Stimulated activated naive CD4-positive, alpha-beta T cell treated with Interleukin-2 at 50 U/mL for 16 hours (primary cell): ENCODE data around the gene CDK5.
"Not testable (repeated sequence)": the region's sequence is repeated elsewhere in the genome, so short reads cannot be mapped to it uniquely, and the experiment has no call there.

ENCODE experiments used
- DNase-seq: peaks from one replicate; lab custom pipeline; 2025; lab: John Stamatoyannopoulos, UW

CDK5 gene

DNA sequence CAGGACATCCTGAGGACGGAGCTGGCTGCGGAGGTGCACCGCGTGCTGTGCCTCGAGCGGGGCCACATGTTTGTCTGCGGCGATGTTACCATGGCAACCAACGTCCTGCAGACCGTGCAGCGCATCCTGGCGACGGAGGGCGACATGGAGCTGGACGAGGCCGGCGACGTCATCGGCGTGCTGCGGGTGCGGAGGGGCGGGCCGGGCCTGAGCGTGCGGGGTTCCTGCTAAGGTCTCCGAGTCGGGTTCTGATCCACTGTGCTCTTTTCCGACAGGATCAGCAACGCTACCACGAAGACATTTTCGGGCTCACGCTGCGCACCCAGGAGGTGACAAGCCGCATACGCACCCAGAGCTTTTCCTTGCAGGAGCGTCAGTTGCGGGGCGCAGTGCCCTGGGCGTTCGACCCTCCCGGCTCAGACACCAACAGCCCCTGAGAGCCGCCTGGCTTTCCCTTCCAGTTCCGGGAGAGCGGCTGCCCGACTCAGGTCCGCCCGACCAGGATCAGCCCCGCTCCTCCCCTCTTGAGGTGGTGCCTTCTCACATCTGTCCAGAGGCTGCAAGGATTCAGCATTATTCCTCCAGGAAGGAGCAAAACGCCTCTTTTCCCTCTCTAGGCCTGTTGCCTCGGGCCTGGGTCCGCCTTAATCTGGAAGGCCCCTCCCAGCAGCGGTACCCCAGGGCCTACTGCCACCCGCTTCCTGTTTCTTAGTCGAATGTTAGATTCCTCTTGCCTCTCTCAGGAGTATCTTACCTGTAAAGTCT is 43.8 kb downstream of the CDK5 start:
- peak; percentile 88 for DNase-seq

DNA sequence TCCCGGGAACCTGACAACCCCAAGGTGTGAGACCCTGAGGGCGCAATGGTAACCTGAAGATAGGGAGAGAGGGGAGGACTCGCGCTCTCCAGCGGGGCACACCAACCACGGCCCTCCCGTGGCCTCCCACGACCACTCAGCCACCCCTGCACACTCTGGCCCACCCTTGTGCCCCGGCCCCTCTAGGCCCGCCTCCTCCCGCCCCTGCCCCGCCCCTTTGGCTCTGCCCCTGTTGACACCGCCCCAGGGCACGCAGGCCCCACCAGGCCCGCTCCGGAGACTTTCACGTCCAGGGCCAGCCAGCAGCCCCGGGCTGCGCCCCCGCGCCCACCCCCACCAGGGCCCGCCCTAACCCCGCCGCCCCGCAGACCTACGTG is 44.4 kb downstream of the CDK5 start:
- no peak for DNase-seq

DNA sequence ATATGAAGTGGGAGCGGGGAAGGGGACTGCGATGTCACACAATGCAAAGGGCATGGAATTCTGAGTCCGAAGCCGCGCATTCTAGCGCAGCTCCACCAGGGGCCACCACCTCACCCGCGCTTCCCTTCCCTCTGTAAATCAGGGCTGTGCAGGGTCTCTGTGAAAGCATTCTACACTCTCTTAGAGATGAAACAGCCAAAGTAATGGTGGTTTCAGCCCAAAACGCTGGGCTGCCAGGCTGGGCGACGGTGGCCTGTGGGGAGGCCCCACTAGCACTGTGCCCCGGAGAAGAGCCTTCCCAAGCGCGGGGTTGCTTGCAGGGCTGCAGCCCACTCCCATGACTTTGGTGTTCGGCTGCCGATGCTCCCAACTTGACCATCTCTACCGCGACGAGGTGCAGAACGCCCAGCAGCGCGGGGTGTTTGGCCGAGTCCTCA is 44.8 kb downstream of the CDK5 start:
- no peak for DNase-seq

DNA sequence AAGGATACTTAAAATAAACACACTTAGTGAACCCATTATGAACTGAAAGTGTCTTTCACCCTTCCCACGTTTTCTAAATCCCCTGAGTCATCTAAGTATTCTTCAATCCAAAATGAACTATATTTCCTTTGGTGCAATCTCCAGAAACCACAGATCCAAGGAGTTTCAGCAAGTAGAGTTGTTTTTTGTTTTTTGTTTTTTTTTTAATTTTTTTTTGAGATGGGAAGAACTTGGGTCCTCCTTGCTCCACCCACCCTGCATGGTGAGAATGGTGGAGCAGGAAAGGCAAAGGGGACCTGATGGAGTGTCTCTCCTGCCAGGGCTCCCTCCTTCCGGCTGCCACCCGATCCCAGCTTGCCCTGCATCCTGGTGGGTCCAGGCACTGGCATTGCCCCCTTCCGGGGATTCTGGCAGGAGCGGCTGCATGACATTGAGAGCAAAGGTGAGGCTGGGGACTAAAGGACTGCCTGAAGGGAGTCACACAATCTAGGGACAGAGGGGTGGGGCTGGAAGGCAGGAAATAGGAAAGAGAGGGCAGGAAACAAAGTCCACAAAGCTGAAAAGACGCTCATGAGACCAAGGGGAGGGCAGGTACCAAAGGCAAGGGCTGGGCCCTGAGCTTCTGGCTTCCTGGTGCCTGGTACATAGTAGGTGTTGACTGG is 45.5 kb downstream of the CDK5 start:
- DNase-seq, result no peak

DNA sequence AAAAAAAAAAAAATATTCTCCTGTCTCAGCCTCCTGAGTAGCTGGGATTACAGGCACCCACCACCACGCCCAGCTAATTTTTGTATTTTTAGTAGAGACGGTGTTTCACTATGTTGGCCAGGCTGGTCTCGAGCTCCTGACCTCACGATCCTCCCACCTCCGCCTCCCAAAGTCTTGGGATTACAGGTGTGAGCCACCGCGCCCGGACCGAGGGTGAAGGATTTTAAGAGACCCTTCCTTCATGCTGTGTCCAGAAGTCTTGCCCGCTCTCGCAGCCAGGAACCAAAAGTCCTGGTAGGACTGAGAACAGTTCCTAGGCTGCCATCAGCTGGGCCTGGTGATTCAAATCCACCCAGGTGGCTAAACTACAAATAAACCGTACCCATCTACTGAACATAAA is 46.1 kb downstream of the CDK5 start:
- not testable (repeated sequence) for DNase-seq

DNA sequence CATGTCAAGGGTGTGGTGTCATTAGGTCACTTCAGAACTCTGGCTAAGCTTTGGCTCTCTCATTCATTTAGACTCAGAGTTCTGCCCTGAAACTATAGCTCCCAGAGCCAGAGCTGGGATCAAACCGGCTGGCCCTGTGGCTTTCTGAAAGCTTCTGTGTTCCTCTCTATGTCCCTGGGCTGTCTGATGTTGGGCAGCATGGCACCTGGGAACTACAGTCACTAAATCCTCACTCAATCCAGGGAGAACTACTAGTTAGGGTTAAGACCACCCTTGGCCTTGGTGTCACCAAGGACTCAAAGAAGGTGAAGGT is 46.6 kb downstream of the CDK5 start:
- no peak for DNase-seq

DNA sequence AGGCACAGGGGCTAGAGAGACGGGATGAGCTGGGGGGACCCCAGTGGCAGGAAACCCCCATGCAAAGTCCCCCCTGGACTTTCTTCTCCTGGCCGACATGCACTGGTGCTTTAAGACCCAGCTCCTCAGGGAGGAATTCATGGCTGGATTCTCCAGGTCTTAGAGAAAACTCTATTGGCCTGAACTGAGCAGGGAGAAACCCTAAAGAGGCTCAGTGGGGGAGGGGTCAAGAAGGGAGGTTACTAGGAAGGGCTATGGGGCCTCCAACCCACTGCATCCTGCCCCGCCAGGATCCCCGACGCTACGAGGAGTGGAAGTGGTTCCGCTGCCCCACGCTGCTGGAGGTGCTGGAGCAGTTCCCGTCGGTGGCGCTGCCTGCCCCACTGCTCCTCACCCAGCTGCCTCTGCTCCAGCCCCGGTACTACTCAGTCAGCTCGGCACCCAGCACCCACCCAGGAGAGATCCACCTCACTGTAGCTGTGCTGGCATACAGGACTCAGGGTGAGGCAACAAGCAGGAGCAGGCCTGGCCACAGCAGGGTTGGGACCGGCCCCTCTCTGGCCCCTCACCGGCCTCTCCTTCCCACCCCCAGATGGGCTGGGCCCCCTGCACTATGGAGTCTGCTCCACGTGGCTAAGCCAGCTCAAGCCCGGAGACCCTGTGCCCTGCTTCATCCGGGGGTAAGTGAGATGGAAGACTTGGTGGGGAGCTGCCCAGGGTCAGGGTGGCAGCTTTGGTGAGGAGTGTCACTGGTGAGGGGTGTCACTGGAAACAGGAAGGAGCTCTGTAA is 47.2 kb downstream of the CDK5 start:
- DNase-seq, result peak; percentile 40

DNA sequence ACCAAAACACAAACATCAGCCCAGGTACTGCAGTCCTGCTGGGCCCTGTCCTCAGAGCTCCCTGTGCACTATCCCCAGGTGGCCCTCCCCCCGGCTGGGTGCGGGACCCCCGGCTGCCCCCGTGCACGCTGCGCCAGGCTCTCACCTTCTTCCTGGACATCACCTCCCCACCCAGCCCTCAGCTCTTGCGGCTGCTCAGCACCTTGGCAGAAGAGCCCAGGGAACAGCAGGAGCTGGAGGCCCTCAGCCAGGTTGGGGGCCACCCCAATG is 47.7 kb downstream of the CDK5 start:
- DNase-seq, result no peak

DNA sequence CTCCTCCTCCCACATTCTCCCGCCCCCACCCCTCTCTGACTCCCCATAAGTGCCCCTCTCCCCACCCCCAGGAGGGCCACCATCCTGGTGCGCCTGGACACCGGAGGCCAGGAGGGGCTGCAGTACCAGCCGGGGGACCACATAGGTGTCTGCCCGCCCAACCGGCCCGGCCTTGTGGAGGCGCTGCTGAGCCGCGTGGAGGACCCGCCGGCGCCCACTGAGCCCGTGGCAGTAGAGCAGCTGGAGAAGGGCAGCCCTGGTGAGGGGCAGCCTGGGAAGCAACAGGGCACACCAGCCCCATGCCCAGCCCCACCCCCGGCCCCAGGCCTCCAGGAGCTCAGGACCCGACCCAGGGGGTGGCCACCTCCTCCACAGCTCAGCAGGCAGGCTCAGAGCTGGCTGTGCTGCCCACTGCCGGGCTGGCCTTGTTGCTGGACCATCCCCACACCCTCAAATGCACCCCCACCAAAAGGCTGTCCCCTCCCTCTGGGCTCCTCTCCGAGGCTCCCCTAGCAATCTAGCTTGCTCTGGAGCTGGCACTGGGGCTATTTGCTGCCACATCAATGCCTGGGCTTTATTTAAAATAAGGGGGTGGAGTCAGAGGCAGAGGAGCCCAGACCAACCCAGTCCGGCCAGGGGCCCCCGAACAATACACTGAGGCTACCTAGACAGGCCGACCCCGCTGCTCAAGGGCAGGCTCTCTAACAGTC is 48.2 kb downstream of the CDK5 start:
- no peak for DNase-seq

DNA sequence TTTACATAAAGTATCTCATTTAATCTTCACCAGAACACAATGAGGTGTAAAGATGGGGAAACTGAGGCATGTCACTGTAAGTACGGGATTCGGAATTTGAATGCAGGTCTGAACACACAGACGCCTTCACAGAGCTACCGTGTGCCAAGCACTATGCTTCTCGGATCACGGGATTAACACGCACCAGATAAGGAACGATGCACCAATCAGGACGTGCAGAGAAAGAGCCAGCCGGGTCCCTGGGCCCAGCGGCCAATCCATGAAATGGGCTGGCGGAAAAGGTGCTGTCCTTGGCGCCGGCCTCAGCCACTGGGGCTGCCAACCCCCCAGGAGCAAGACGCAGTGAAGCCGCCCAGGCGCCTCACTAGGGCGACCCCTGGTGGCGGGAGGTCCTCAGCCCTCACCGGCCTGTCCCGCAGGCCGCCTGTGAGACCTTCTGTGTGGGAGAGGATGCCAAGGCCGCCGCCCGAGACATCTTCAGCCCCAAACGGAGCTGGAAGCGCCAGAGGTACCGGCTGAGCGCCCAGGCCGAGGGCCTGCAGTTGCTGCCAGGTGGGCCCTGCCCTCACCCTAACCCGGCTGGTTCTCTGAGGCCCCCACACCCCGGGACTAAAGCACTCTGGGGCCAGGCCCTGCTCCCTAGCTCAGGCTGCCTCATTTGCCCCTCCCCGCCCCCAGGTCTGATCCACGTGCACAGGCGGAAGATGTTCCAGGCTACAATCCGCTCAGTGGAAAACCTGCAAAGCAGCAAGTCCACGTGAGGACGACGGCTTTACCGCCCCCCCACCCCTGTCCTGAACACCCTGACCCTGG is 49.0 kb downstream of the CDK5 start:
- peak; percentile 73 for DNase-seq

DNA sequence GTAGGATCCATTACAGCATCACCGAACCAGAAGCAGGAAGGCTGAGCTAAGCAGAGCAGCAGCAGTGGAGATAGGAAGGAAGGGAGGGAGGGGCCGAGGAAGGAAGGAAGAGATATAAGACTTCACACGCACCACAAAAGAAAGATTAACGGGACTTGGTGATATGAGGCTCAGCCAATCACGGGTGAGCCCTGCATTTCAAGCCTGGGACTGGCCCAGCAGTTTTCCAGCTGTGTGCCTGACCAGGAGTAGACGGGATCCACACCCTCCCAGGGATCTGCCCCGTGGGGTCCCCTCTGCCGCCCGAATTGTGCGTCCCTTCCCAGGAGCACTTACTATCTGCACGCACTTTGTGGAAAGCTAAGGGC is 49.6 kb downstream of the CDK5 start:
- no peak for DNase-seq

DNA sequence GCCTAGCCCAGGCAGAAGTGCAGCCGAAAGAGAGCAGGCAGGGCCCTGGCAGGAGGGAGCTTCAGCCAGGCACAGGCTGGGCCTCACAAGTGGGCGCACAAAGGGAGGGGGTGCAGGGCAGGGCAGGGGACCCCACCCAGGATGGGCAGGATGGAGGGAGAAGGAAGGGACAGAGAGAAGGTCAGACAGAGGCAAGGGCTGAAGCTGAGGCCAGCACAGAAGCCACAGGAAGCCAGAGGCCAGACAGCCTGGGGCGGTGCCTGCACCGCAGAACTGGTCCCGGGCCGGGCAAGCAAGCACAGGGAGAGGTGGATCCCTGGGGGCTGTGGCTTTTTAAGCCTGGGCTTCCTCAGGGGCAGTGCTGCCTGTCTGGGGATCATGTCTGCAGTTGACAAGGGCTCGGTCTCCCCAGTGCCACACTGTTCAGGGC is 50.2 kb downstream of the CDK5 start:
- DNase-seq, result no peak

DNA sequence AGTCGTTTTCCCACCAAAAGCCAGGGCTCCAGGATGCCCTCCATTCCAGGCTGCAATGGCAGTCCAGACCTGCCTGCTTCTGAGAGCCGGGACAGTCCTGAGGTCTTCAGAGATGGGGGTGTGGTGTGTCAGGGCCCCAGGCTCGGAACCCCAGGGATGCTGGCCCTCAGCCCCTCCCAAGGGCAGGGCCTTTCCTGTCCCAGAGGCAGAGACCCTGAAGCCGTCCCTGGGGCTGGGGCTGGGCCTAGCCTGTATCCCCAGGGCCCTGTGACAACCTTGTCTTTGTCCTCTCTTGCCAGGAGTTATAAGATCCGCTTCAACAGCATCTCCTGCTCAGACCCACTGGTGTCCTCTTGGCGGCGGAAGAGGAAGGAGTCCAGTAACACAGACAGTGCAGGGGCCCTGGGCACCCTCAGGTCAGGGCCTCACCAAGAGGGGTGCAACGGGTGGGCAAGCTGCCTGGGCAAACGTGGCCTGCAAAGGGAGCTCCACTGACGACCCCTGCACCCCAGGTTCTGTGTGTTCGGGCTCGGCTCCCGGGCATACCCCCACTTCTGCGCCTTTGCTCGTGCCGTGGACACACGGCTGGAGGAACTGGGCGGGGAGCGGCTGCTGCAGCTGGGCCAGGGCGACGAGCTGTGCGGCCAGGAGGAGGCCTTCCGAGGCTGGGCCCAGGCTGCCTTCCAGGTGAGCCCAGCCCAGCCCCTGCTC is 51.0 kb downstream of the CDK5 start:
- no peak for DNase-seq

DNA sequence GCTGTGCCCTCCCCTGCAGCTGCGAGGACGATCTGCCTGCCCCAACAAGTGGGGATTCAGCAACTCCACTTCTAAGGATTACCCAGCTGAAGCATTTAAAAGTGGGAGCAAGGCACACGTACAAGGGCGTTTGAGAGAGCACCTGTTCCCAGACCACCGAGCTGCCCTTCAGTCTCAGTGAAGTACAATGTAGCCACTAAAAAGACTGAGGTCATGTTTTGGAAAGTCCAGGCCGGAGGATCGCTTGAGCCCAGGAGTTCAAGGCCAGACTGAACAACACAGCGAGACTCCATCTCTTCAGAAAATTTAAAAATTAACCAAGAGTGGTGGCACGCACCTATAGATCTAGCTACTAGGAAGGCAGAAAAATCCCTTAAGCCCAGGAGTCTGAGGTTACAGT is 52.1 kb downstream of the CDK5 start:
- DNase-seq, result no peak
